Erythroblast (primary cell): Measurements from ENCODE around the gene PARS2.
A peak's percentile ranks its signal among the peaks of the same experiment; 100 is the strongest.

Source experiments
- DNase-seq, 2 experiments: peaks; one replicate each; lab custom pipeline; 2025; lab: John Stamatoyannopoulos, UW
- GATA1 ChIP-seq: IDR thresholded peaks from 2 replicates; pipeline ENCODE4 v1.6.1; 2011; ENCODE audit warnings: low read depth, mild to moderate bottlenecking, control low read depth, low read length, moderate library complexity
- POLR2A ChIP-seq: IDR thresholded peaks from 2 replicates; pipeline ENCODE4 v1.6.1; 2011; ENCODE audit warnings: mild to moderate bottlenecking, low read length

The PARS2 gene

GRCh38 chr1:54772951-54773350 lies 8.6 kb upstream of the PARS2 start:
- TF ChIP-seq POLR2A (no peak), GATA1 (no peak)
- DNase-seq, result no peak

DNA sequence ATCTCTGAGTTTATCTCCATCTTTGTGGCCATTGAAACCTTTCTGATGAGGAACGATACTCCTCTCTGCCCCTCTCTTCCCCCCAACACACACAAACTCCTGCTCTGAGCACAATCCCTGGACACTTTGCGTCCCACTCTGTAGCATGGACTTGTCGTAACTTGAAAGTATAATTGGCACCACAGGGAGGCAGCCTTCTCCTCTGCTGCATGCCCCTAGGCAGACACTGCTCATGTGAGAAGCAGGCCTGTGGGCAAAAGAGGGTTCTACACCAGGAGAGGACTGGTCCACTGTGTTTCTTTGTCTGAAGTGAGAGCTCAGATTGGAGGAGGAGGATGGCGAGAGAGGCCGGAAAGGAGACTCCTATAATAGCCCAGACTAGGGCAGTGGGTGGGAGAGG lies 3.8 kb upstream of the PARS2 start:
- TF ChIP-seq POLR2A, result no peak
- TF ChIP-seq GATA1, result no peak
- peak in 1 of 2 experiments; percentile 10 for DNase-seq

DNA sequence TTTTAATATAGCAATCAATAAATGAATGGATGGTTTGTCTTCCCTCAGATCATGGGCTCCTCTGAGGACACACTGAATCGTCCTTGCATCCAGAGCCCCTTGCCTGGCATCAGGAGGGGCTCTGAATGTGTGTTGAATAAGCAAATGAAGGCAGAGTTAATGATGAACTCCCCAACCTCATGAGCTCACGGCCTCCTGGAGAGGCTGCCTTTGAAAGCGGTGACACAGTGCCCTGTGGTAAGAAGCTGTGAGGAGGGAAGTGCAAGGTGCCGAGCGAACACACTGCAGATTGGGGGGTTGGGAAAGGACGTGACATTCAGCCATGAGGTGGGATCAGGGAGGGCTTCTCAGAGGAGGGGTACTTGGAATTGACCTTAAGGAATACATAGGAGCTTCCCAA lies 3.2 kb upstream of the PARS2 start:
- no peak for DNase-seq
- TF ChIP-seq GATA1, result no peak
- TF ChIP-seq POLR2A, result no peak

DNA sequence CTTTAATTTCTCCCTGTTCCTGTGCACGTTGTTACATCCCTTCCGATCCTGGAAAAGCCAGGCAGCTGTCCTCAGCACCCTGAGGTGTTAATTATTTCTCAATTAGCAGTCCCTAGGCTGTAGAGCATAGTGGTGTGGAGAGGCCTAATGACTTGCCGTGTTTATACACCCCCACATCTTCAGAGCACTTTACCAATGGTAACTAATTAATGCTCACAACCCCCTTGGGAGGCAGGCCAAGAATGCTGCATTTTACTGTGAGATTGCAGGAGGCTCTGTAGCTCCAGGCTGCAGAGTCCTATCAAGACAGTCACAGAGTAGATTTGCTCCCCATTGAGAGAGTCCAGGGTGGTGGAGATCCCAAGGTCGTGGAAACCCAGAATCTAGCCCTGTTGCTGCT lies 2.4 kb upstream of the PARS2 start:
- no peak for DNase-seq
- no peak for TF ChIP-seq GATA1
- TF ChIP-seq POLR2A, result no peak

- TF ChIP-seq POLR2A (no peak), GATA1 (no peak)
- no peak for DNase-seq
These were observed 719 bp upstream of the PARS2 start for GRCh38 chr1:54764922-54765561.

DNA sequence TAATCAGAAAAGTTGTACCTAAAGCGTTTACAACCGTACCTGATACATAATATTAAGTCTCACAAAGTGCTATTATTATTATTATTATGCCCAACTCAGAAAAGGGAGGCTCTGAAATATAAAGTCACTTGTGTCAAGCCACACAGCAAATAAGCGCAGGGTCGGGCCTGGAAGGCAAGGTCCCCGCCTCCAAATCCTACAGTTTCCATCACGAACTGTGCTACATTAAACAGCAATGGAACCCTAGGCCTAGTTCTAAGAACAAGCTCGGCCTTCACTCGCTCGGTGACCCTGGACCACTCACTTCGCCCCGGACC lies 549 bp downstream of the PARS2 start:
- DNase-seq, result peak; percentile 45 to 61
- TF ChIP-seq GATA1 (no peak), POLR2A (no peak)

- no peak for DNase-seq
These were observed 5.5 kb downstream of the PARS2 start for GRCh38 chr1:54758678-54759348.

GRCh38 chr1:54757833-54758232 lies 6.5 kb downstream of the PARS2 start:
- no peak for DNase-seq

More at GRCh38 chr1:54758678-54759348, 5.5 kb downstream of the PARS2 start:
- TF ChIP-seq GATA1 (no peak), POLR2A (no peak)

GRCh38 chr1:54754486-54755285 lies 9.6 kb downstream of the PARS2 start:
- TF ChIP-seq GATA1 (no peak), POLR2A (no peak)
- no peak for DNase-seq

More at GRCh38 chr1:54757833-54758232, 6.5 kb downstream of the PARS2 start:
- no peak for TF ChIP-seq GATA1
- no peak for TF ChIP-seq POLR2A

DNA sequence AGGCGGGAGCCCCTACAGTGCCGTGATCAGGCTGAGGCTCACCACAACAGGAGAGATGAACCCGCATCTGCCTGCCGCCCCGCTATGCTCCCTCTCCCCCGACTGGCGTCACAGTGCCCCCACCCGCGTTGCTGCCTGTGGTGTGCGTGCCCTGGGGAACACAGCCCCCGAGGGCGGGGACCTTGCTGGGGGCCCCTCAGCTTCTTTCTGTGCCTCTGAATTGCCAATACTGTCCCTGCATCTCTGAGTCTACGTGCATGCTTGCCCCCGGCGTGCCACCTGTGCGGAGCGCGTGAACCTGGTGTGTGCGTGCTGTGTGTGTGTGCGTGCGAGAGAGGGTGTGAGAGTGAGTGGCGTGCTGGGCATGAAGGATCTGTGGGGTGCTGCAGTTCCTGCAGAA lies 10.3 kb downstream of the PARS2 start:
- no peak for DNase-seq
- TF ChIP-seq POLR2A, result no peak
- TF ChIP-seq GATA1, result no peak

GRCh38 chr1:54751426-54751825 lies 12.9 kb downstream of the PARS2 start:
- no peak for DNase-seq
- TF ChIP-seq POLR2A, result no peak
- TF ChIP-seq GATA1, result no peak

- TF ChIP-seq POLR2A, result no peak
- TF ChIP-seq GATA1, result no peak
- DNase-seq, result no peak
These were observed 13.7 kb downstream of the PARS2 start for GRCh38 chr1:54750596-54750995.

GRCh38 chr1:54748094-54748835 lies 16.1 kb downstream of the PARS2 start:
- no peak for DNase-seq
- TF ChIP-seq GATA1 (no peak), POLR2A (no peak)
